HG03378 (cell line): ENCODE results near the gene MX2.

Experiments
- ATAC-seq: cut with Tn5 transposase; IDR thresholded peaks from one replicate; pipeline ENCODE4 v1.9.1; 2021; ENCODE audit warnings: mild to moderate bottlenecking, moderate library complexity; ENCODE audit not compliant: unreplicated experiment

Gene MX2

GRCh38 chr21:41381731-41382130, 19.9 kb downstream of the MX2 start:
- ATAC-seq: no peak

- no peak for ATAC-seq
These were observed 25.4 kb downstream of the MX2 start for GRCh38 chr21:41387042-41387819.

GRCh38 chr21:41387824-41388223, 26.0 kb downstream of the MX2 start:
- ATAC-seq: no peak

GRCh38 chr21:41388259-41388658, 26.4 kb downstream of the MX2 start:
- no peak for ATAC-seq

- ATAC-seq: no peak
These were observed 28.3 kb downstream of the MX2 start for GRCh38 chr21:41390043-41390639.

GRCh38 chr21:41393876-41394465, 32.1 kb downstream of the MX2 start:
- no peak for ATAC-seq

- ATAC-seq: no peak
These were observed 34.8 kb downstream of the MX2 start for GRCh38 chr21:41396558-41397075.

- no peak for ATAC-seq
These were observed 35.7 kb downstream of the MX2 start for GRCh38 chr21:41397471-41397891.

GRCh38 chr21:41398251-41398650, 36.4 kb downstream of the MX2 start:
- no peak for ATAC-seq

- ATAC-seq: no peak
These were observed 37.0 kb downstream of the MX2 start for GRCh38 chr21:41398831-41399230.

- ATAC-seq: no peak
These were observed 37.5 kb downstream of the MX2 start for GRCh38 chr21:41399246-41399800.

GRCh38 chr21:41402231-41402630, 40.4 kb downstream of the MX2 start:
- no peak for ATAC-seq

GRCh38 chr21:41402796-41403195, 41.0 kb downstream of the MX2 start:
- ATAC-seq: no peak

GRCh38 chr21:41403331-41403730, 41.5 kb downstream of the MX2 start:
- no peak for ATAC-seq

GRCh38 chr21:41403966-41404365, 42.1 kb downstream of the MX2 start:
- no peak for ATAC-seq

GRCh38 chr21:41405321-41405720, 43.5 kb downstream of the MX2 start:
- ATAC-seq: no peak

GRCh38 chr21:41406340-41406739, 44.5 kb downstream of the MX2 start:
- no peak for ATAC-seq

- ATAC-seq: no peak
These were observed 46.0 kb downstream of the MX2 start for GRCh38 chr21:41407541-41408460.

- ATAC-seq: no peak
These were observed 48.5 kb downstream of the MX2 start for GRCh38 chr21:41410361-41410760.

GRCh38 chr21:41410767-41411448, 49.1 kb downstream of the MX2 start:
- no peak for ATAC-seq
